HCT116 (cell line): Measurements from ENCODE around the gene PCBP3.
"Not testable (repeated sequence)": the region's sequence is repeated elsewhere in the genome, so short reads cannot be mapped to it uniquely, and the experiment has no call there.

Source experiments
- ATF3 ChIP-seq: IDR thresholded peaks from 2 replicates; pipeline ENCODE4 v1.6.1; 2012
- CEBPB ChIP-seq: IDR thresholded peaks from 2 replicates; pipeline ENCODE4 v1.6.1; 2012; ENCODE audit warnings: low read depth
- CTCF ChIP-seq, 3 experiments: fragments of 200-600 bp in 1 of 3; sonication (generic) in 1 of 3; IDR thresholded peaks in 2 of 3; conservative IDR thresholded peaks in 1 of 3; 2 replicates each; pipeline ENCODE4 v1.5.1; 2012 to 2017; ENCODE audit warnings: low read depth in 2 of 3, low read length in 2 of 3, antibody characterized with exemption in 1 of 3, borderline replicate concordance in 1 of 3, control low read depth in 1 of 3, mild to moderate bottlenecking in 1 of 3, mixed read lengths in 1 of 3, mixed run types in 1 of 3, moderate library complexity in 1 of 3; ENCODE audit not compliant: insufficient read depth in 1 of 3
- EGR1 ChIP-seq: IDR thresholded peaks from 2 replicates; pipeline ENCODE4 v1.6.1; 2012; ENCODE audit warnings: low read depth
- EZH2 ChIP-seq: fragments of 200-600 bp; sonication (generic); IDR thresholded peaks from 2 replicates; pipeline ENCODE4 v1.6.1; 2017; ENCODE audit warnings: antibody characterized with exemption, mixed run types
- EZH2phosphoT487 ChIP-seq: fragments of 200-600 bp; IDR thresholded peaks from 2 replicates; pipeline ENCODE4 v1.6.1; 2018; ENCODE audit warnings: antibody characterized with exemption, borderline replicate concordance
- MAX ChIP-seq: IDR thresholded peaks from 2 replicates; pipeline ENCODE4 v1.6.1; 2012
- POLR2A ChIP-seq: IDR thresholded peaks from 2 replicates; pipeline ENCODE4 v1.7.0; 2011; ENCODE audit warnings: borderline replicate concordance; ENCODE audit not compliant: insufficient read depth, insufficient read length; ENCODE audit errors: extremely low read depth
- POLR2AphosphoS5 ChIP-seq: IDR thresholded peaks from 2 replicates; pipeline ENCODE4 v1.6.1; 2011; ENCODE audit warnings: mild to moderate bottlenecking, low read depth, low read length, moderate library complexity
- REST ChIP-seq: IDR thresholded peaks from 2 replicates; pipeline ENCODE4 v1.6.1; 2012; ENCODE audit warnings: low read depth
- SIN3A ChIP-seq: IDR thresholded peaks from 2 replicates; pipeline ENCODE4 v1.6.1; 2012; ENCODE audit warnings: low read depth
- SP1 ChIP-seq: IDR thresholded peaks from 2 replicates; pipeline ENCODE4 v1.6.1; 2012; ENCODE audit warnings: low read depth
- TCF7L2 ChIP-seq: IDR thresholded peaks from 2 replicates; pipeline ENCODE4 v1.7.0; 2011; ENCODE audit warnings: borderline replicate concordance, inconsistent platforms; ENCODE audit not compliant: insufficient read depth, insufficient read length; ENCODE audit errors: extremely low read depth
- YY1 ChIP-seq: IDR thresholded peaks from 2 replicates; pipeline ENCODE4 v1.6.1; 2011; ENCODE audit warnings: low read length, low read depth, moderate library complexity, mild to moderate bottlenecking; ENCODE audit not compliant: insufficient replicate concordance; ENCODE audit errors: extremely low read depth

- TF ChIP-seq CTCF (IDR thresholded peaks at IDR 0.05 in 2 of 3, conservative IDR thresholded peaks at IDR 0.05 in 1 of 3; ENCODE audit: borderline replicate concordance in 1 of 3, insufficient read depth in 1 of 3, low read depth in 2 of 3, low read length in 2 of 3); CEBPB; ATF3; POLR2A; SIN3A; MAX; EGR1; REST; YY1; SP1; EZH2; EZH2phosphoT487; POLR2AphosphoS5; TCF7L2: not testable (repeated sequence)
Measured at GRCh38 chr21:45608747-45609470, 34.6 kb upstream of the PCBP3 start.
